H1 (cell line): Measurements from ENCODE around the gene TTBK1. TPM values are rescaled to one million over a fixed set of nuclear protein-coding genes. Genes with fewer than 3 reads are reported as not detected.

Experiments used
- EZH2 ChIP-seq: fragments of 200-600 bp; sonication (generic); IDR thresholded peaks from 2 replicates; pipeline ENCODE4 v1.7.1; 2012; ENCODE audit warnings: low read depth, mild to moderate bottlenecking, moderate library complexity, low read length, inconsistent platforms; ENCODE audit not compliant: severe bottlenecking
- polyA plus RNA-seq, 7 experiments: library from polyadenylated mRNA; depleted of rRNA in 3 of 7; stranded (reverse) in 5 of 7; unstranded in 2 of 7; fragments of >200 nt in 5 of 7; fragments of 200-250 nt in 2 of 7; gene quantifications; 1 replicate in 5 of 7; 2 replicates in 1 of 7; 4 replicates in 1 of 7; pipeline versions ENCODE4 v1.2.1 to v1.2.3, GENCODE V29; 2011 to 2013; ENCODE audit warnings: missing spikeins in 2 of 7, mixed read lengths in 2 of 7
- total RNA-seq: library from RNA; stranded (reverse); fragmentation: NEBNext Ultra II Directional; extraction: Animal tissue kit (Norgen Biotek cat#: 25700); gene quantifications from 2 replicates; pipeline ENCODE4 v1.2.1, GENCODE V29; 2021
- TF ChIP-seq, protein P1 (sequence below): fragments of 300-600 bp; sonication (generic); IDR thresholded peaks from 2 replicates; pipeline ENCODE4 v1.7.1; 2012; ENCODE audit warnings: low read length, moderate library complexity, mild to moderate bottlenecking, inconsistent platforms; ENCODE audit not compliant: insufficient replicate concordance

Gene TTBK1
- total and polyA plus RNA-seq, 2 of the 8 experiments (the other 6 are each of a cell fraction or from before 2014, with no cell fraction given) = 0.53 to 1.6 TPM

DNA sequence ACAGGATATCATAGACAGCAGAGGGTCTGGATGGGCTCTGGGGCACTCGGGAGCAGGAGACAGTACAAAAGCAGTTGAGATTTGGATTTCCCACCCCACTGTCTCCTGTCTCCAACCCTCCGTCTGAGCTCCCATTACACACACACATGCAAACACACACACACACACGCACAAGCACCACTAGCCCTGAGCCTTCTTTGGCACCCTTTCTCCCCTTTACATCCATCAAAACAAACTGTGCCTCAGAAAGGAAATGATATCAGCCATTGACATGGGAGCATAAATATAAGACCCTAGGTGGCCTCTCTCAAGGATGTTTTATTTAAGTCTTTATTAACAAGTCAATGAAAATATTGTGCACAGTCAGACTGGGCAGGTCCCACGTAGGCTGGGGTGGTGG, 17.5 kb downstream of the TTBK1 start (continued):
- TF ChIP-seq, protein P1, sequence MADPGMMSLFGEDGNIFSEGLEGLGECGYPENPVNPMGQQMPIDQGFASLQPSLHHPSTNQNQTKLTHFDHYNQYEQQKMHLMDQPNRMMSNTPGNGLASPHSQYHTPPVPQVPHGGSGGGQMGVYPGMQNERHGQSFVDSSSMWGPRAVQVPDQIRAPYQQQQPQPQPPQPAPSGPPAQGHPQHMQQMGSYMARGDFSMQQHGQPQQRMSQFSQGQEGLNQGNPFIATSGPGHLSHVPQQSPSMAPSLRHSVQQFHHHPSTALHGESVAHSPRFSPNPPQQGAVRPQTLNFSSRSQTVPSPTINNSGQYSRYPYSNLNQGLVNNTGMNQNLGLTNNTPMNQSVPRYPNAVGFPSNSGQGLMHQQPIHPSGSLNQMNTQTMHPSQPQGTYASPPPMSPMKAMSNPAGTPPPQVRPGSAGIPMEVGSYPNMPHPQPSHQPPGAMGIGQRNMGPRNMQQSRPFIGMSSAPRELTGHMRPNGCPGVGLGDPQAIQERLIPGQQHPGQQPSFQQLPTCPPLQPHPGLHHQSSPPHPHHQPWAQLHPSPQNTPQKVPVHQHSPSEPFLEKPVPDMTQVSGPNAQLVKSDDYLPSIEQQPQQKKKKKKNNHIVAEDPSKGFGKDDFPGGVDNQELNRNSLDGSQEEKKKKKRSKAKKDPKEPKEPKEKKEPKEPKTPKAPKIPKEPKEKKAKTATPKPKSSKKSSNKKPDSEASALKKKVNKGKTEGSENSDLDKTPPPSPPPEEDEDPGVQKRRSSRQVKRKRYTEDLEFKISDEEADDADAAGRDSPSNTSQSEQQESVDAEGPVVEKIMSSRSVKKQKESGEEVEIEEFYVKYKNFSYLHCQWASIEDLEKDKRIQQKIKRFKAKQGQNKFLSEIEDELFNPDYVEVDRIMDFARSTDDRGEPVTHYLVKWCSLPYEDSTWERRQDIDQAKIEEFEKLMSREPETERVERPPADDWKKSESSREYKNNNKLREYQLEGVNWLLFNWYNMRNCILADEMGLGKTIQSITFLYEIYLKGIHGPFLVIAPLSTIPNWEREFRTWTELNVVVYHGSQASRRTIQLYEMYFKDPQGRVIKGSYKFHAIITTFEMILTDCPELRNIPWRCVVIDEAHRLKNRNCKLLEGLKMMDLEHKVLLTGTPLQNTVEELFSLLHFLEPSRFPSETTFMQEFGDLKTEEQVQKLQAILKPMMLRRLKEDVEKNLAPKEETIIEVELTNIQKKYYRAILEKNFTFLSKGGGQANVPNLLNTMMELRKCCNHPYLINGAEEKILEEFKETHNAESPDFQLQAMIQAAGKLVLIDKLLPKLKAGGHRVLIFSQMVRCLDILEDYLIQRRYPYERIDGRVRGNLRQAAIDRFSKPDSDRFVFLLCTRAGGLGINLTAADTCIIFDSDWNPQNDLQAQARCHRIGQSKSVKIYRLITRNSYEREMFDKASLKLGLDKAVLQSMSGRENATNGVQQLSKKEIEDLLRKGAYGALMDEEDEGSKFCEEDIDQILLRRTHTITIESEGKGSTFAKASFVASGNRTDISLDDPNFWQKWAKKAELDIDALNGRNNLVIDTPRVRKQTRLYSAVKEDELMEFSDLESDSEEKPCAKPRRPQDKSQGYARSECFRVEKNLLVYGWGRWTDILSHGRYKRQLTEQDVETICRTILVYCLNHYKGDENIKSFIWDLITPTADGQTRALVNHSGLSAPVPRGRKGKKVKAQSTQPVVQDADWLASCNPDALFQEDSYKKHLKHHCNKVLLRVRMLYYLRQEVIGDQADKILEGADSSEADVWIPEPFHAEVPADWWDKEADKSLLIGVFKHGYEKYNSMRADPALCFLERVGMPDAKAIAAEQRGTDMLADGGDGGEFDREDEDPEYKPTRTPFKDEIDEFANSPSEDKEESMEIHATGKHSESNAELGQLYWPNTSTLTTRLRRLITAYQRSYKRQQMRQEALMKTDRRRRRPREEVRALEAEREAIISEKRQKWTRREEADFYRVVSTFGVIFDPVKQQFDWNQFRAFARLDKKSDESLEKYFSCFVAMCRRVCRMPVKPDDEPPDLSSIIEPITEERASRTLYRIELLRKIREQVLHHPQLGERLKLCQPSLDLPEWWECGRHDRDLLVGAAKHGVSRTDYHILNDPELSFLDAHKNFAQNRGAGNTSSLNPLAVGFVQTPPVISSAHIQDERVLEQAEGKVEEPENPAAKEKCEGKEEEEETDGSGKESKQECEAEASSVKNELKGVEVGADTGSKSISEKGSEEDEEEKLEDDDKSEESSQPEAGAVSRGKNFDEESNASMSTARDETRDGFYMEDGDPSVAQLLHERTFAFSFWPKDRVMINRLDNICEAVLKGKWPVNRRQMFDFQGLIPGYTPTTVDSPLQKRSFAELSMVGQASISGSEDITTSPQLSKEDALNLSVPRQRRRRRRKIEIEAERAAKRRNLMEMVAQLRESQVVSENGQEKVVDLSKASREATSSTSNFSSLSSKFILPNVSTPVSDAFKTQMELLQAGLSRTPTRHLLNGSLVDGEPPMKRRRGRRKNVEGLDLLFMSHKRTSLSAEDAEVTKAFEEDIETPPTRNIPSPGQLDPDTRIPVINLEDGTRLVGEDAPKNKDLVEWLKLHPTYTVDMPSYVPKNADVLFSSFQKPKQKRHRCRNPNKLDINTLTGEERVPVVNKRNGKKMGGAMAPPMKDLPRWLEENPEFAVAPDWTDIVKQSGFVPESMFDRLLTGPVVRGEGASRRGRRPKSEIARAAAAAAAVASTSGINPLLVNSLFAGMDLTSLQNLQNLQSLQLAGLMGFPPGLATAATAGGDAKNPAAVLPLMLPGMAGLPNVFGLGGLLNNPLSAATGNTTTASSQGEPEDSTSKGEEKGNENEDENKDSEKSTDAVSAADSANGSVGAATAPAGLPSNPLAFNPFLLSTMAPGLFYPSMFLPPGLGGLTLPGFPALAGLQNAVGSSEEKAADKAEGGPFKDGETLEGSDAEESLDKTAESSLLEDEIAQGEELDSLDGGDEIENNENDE = no peak
- TF ChIP-seq EZH2 = no peak
